Measurements from ENCODE around the gene EML2. TPM values are rescaled to one million over a fixed set of nuclear protein-coding genes. Genes with fewer than 3 reads are reported as not detected.
A peak's percentile ranks its signal among the peaks of the same experiment; 100 is the strongest.

Gene EML2
- total RNA-seq, 2 donors from 2014 or later = 117 to 184 TPM

GRCh38 chr19:45663800-45664199, 24.6 kb upstream of the EML2 start:
- ATAC-seq (replicated peaks) = no peak
- H3K9me3 Mint-ChIP-seq = no peaks in the 10 kb centered on the region
- peaks cover 8% of the 10 kb centered on the region for H3K4me1 Mint-ChIP-seq
- no peak overlapping the region for H3K4me3 Mint-ChIP-seq
- H3K27me3 Mint-ChIP-seq = peaks cover 8% of the 10 kb centered on the region
- no peaks in the 10 kb centered on the region for H3K36me3 Mint-ChIP-seq (ENCODE audit: low read depth)
- no peak overlapping the region for H3K27ac Mint-ChIP-seq

- no peak for ATAC-seq (replicated peaks)
- Mint-ChIP-seq H3K36me3 (ENCODE audit: low read depth) (no peaks in the 10 kb centered on the region), H3K27ac (no peak overlapping the region), H3K27me3 (peaks cover 8% of the 10 kb centered on the region), H3K4me1 (no peaks in the 10 kb centered on the region), H3K9me3 (no peaks in the 10 kb centered on the region), H3K4me3 (no peak overlapping the region)
Measured at GRCh38 chr19:45660636-45661035, 21.4 kb upstream of the EML2 start.

- ATAC-seq (replicated peaks) = no peak
- no peak overlapping the region for H3K27ac Mint-ChIP-seq
Measured at GRCh38 chr19:45659096-45659729, 20.0 kb upstream of the EML2 start.

DNA sequence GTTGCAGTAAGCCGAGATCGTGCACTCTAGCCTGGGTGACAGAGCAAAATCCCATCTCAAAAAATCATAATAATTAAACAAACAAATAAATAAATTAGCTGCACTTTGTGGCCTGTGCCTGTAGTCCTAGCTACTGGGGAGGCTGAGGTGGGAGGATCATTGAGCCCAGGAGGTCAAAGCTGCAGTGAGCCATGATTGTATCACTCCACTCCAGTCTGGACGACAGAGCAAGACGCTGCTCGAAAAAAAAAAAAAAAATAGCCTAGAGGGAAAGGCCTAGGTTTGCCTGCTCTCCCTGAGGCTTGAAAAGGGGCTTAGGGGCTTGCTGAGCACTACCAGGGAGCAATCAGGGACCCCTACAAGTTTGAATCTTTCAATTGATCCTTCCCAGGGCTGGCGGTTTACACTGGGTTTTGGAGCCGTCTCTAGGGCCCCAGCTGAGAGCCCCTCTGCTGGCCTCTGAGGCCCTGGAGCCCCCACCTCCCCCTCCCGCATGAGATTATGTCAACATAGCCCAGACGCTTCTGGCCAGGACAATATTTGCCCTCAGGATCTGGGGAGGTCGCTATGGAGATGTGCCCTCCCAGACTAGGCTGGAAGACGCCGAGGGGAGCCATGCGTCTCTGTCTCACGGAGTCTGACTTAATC, 18.4 kb upstream of the EML2 start:
- ATAC-seq (replicated peaks) = no peak
- Mint-ChIP-seq H3K4me1 (no peaks in the 10 kb centered on the region), H3K27me3 (peaks cover 8% of the 10 kb centered on the region), H3K9me3 (no peaks in the 10 kb centered on the region), H3K36me3 (ENCODE audit: low read depth) (no peaks in the 10 kb centered on the region), H3K27ac (no peak overlapping the region), H3K4me3 (no peak overlapping the region)

More at GRCh38 chr19:45659096-45659729, 20.0 kb upstream of the EML2 start:
- no peak overlapping the region for H3K4me3 Mint-ChIP-seq
- H3K4me1 Mint-ChIP-seq = no peaks in the 10 kb centered on the region
- H3K27me3 Mint-ChIP-seq = peaks cover 8% of the 10 kb centered on the region
- H3K9me3 Mint-ChIP-seq = no peaks in the 10 kb centered on the region
- H3K36me3 Mint-ChIP-seq (ENCODE audit: low read depth) = no peaks in the 10 kb centered on the region

DNA sequence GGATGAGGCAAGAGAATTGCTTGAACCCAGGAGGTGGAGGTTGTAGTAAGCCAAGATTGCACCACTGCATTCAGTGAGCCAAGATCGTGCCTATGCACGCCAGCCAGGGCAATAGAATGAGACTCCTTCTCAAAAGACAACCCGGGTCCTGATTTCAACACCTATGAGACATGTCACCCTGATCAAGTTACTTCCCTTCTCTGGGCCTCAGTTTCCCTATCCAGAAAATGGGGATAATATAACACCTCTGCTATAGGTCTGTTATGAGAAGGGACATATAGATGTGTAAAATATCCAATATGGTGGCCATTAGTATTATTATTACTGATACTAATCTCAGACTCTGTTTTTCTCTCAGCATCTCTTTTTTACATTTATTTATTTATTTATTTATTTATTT, 15.9 kb upstream of the EML2 start:
- no peak for ATAC-seq (replicated peaks)

DNA sequence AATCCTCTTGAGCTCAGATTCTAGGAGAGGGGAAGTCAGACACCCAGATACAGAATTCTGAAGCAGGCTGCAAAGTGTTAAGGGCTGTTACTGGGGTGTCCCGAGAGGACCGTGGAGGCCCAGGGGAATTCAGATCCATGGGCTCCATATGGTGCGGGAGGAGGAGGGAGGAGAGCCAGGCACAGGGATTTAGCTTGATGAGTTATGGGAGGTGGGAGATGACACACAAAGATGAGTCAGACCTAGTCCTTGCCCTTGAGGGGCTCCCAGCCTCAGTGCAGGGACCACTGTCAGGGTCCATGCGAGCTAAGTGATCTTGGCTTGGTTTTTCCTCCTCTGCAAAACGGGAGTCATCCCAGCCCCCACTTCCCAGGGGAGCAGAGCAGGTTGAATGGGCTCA, 14.4 kb upstream of the EML2 start:
- Mint-ChIP-seq H3K27me3 (no peaks in the 10 kb centered on the region), H3K9me3 (no peaks in the 10 kb centered on the region), H3K4me3 (no peak overlapping the region), H3K36me3 (ENCODE audit: low read depth) (no peaks in the 10 kb centered on the region), H3K27ac (no peak overlapping the region), H3K4me1 (no peaks in the 10 kb centered on the region)
- no peak for ATAC-seq (replicated peaks)

More for the DNA sequence above, 15.9 kb upstream of the EML2 start:
- Mint-ChIP-seq H3K4me1 (no peaks in the 10 kb centered on the region), H3K27ac (no peak overlapping the region), H3K9me3 (no peaks in the 10 kb centered on the region), H3K4me3 (no peak overlapping the region), H3K27me3 (no peaks in the 10 kb centered on the region), H3K36me3 (ENCODE audit: low read depth) (no peaks in the 10 kb centered on the region)

DNA sequence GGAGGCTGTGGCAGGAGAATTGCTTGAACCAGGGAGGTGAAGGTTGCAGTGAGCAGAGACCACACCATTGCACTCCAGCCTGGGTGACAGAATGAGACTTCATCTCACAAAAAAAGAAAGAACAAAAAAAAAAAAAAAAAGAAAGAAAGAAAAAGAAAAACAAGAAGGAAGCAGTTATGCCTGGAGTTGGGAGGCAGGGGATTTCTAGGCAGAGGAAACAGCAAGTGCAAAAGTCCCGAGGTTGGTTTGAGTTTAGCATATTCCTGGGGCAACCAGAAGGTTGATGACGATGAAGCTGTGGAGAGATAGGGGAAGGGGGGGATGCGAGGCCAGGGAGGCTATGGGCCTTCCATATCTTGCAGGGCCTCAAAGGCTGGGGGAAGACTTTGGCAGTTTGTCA, 11.5 kb upstream of the EML2 start:
- Mint-ChIP-seq H3K27ac (no peak overlapping the region), H3K27me3 (no peaks in the 10 kb centered on the region), H3K4me1 (peaks cover 6% of the 10 kb centered on the region), H3K9me3 (no peaks in the 10 kb centered on the region), H3K4me3 (no peak overlapping the region), H3K36me3 (ENCODE audit: low read depth) (no peaks in the 10 kb centered on the region)
- no peak for ATAC-seq (replicated peaks)

GRCh38 chr19:45646345-45646698, 7.1 kb upstream of the EML2 start:
- Mint-ChIP-seq H3K4me1 (peaks cover 18% of the 10 kb centered on the region), H3K9me3 (peaks cover 1% of the 10 kb centered on the region), H3K4me3 (peak overlapping the region; percentile 86), H3K36me3 (ENCODE audit: low read depth) (peaks cover 19% of the 10 kb centered on the region), H3K27ac (peak overlapping the region; percentile 85), H3K27me3 (no peaks in the 10 kb centered on the region)
- no peak for ATAC-seq (replicated peaks)

DNA sequence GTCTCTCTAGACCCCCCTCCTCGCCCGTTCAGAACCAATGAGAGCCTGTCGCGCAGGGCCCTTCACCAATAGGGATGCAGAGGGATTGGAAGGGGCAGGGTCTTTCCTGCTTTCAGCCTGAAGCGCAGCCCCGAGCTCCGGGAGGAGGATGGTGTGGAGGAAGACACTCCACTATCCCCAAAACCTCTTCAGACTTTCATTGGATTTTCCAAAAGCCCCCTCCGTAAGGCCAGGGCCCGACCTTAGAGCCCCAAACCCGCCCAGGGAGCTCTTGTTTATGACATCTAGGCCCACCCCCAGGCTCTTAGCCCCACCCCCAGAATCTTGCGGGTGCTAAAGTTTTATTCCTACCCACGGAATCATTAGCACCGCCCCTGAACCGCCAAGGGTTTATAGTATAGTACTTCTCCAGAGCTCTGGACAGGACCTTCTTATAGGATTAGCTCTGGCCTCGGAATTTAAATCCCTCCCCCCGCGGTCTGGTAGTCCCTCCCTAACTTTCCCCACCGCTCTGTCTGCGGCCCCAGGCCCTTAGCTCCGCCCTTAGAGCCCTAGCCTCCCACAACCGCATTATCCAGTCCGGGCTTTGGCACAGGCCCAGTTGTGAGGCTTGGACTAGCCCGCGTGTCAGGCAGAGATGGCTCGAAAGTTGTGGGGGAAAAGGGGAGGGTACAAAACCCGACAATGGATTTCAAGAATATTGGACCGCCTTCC, 6.6 kb upstream of the EML2 start:
- Mint-ChIP-seq H3K4me1 (peaks cover 24% of the 10 kb centered on the region), H3K36me3 (ENCODE audit: low read depth) (peaks cover 25% of the 10 kb centered on the region), H3K27me3 (no peaks in the 10 kb centered on the region), H3K27ac (peak overlapping the region; percentile 85), H3K9me3 (peaks cover 6% of the 10 kb centered on the region), H3K4me3 (peak overlapping the region; percentile 86)
- ATAC-seq (replicated peaks) = peak; percentile 52

- peak overlapping the region; percentile 86 for H3K4me3 Mint-ChIP-seq
- H3K27me3 Mint-ChIP-seq = no peaks in the 10 kb centered on the region
- peaks cover 26% of the 10 kb centered on the region for H3K4me1 Mint-ChIP-seq
- no peak for ATAC-seq (replicated peaks)
- H3K27ac Mint-ChIP-seq = peak overlapping the region; percentile 96
- peaks cover 31% of the 10 kb centered on the region for H3K36me3 Mint-ChIP-seq (ENCODE audit: low read depth)
- peaks cover 8% of the 10 kb centered on the region for H3K9me3 Mint-ChIP-seq
Measured at GRCh38 chr19:45645068-45645630, 6.0 kb upstream of the EML2 start.

- H3K27ac Mint-ChIP-seq = peak overlapping the region; percentile 96
- no peaks in the 10 kb centered on the region for H3K27me3 Mint-ChIP-seq
- H3K9me3 Mint-ChIP-seq = peaks cover 8% of the 10 kb centered on the region
- H3K4me1 Mint-ChIP-seq = peaks cover 26% of the 10 kb centered on the region
- no peak for ATAC-seq (replicated peaks)
- H3K4me3 Mint-ChIP-seq = peak overlapping the region; percentile 86
- peaks cover 39% of the 10 kb centered on the region for H3K36me3 Mint-ChIP-seq (ENCODE audit: low read depth)
Measured at GRCh38 chr19:45643927-45644771, 5.0 kb upstream of the EML2 start.

DNA sequence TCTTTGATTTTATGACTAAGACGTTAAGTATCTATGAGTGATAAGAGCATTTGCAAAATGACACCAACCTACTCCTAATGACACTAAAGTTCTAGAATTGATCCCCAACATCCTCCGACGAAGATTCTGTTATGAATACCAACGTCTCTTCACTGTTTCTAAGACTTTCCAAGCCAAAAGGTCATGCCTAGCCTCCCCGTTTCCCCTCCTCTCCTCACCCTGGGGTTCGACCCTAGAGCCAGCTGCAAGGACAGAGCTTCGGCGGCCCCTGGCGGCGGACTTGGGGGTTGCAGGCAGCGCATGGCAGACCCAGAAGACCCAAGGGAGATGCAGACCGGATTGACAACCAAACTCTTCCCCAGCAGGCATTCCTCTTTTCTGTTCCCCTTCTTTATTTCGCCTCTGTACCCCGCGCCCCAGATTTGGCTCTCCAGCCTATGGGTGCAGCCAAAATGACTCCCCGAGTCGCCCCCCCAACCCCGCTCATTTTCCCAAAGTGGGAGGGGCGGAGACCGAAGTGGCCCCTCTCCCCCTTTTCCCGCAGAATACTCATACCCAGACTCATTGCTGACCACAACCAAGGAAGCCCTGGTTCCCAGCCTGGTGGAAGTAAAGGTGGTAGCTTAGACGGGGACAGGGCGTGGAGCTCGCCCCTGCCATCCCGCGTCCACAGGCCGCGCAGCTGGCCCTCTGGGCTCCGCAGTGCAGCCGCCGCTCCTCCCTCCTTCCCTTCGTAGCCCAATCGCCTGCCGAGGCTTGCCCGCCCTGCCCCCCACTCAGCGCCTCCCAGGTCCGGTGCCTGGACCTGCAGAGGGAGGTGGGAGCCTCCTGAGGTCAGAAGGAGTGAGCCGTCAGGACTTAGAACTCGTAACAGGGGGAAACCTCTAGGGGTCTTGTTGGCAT, 4.1 kb upstream of the EML2 start:
- Mint-ChIP-seq H3K27me3 (no peaks in the 10 kb centered on the region), H3K36me3 (ENCODE audit: low read depth) (peaks cover 48% of the 10 kb centered on the region), H3K4me3 (peak overlapping the region; percentile 86), H3K4me1 (peaks cover 26% of the 10 kb centered on the region), H3K9me3 (peaks cover 8% of the 10 kb centered on the region), H3K27ac (peak overlapping the region; percentile 96)
- peak; percentile 57 for ATAC-seq (replicated peaks)

- Mint-ChIP-seq H3K36me3 (ENCODE audit: low read depth) (peaks cover 62% of the 10 kb centered on the region), H3K4me3 (peak overlapping the region; percentile 86), H3K27ac (peak overlapping the region; percentile 96), H3K9me3 (peaks cover 8% of the 10 kb centered on the region), H3K4me1 (peaks cover 26% of the 10 kb centered on the region), H3K27me3 (no peaks in the 10 kb centered on the region)
- ATAC-seq (replicated peaks) = peak; percentile 52
Measured at GRCh38 chr19:45641274-45642105, 2.3 kb upstream of the EML2 start.

Data from activated T-helper 17 cell treated with anti-CD3 and anti-CD28 coated beads, Interleukin-2, amount 50 U/mL, for 72 hours (primary cell).